ENCODE results near the gene SPCS1.

SPCS1 gene

GRCh38 chr3:52697632-52697965 lies 8.3 kb upstream of the SPCS1 start:
- TF ChIP-seq CTCF (IDR thresholded peaks at IDR 0.05): no peak
- Mint-ChIP-seq H3K27me3 (ENCODE audit: low read depth, poor library complexity) (no peaks in the 10 kb centered on the region), H3K27ac (peak overlapping the region; percentile 84), H3K36me3 (ENCODE audit: low read depth) (peaks cover 49% of the 10 kb centered on the region), H3K4me3 (no peak overlapping the region), H3K4me1 (no peaks in the 10 kb centered on the region), H3K9me3 (no peaks in the 10 kb centered on the region)
- DNase-seq: no peak

- Mint-ChIP-seq H3K4me1 (peaks cover 34% of the 10 kb centered on the region), H3K27me3 (ENCODE audit: low read depth, poor library complexity) (peaks cover 6% of the 10 kb centered on the region), H3K9me3 (no peaks in the 10 kb centered on the region), H3K4me3 (peak overlapping the region; percentile 98), H3K36me3 (ENCODE audit: low read depth) (peaks cover 10% of the 10 kb centered on the region), H3K27ac (no peak overlapping the region)
- no peak for DNase-seq
- no peak for TF ChIP-seq CTCF (IDR thresholded peaks at IDR 0.05)
Measured at GRCh38 chr3:52703341-52703740, 2.6 kb upstream of the SPCS1 start.

- DNase-seq: peak; percentile 17
- peak overlapping the region; percentile 98 for H3K4me3 Mint-ChIP-seq
- TF ChIP-seq CTCF (IDR thresholded peaks at IDR 0.05): no peak
- H3K27ac Mint-ChIP-seq: peak overlapping the region; percentile 98
- peaks cover 6% of the 10 kb centered on the region for H3K27me3 Mint-ChIP-seq (ENCODE audit: low read depth, poor library complexity)
- H3K9me3 Mint-ChIP-seq: no peaks in the 10 kb centered on the region
- H3K36me3 Mint-ChIP-seq (ENCODE audit: low read depth): peaks cover 23% of the 10 kb centered on the region
- peaks cover 34% of the 10 kb centered on the region for H3K4me1 Mint-ChIP-seq
Measured at GRCh38 chr3:52704611-52705437, 1.1 kb upstream of the SPCS1 start.

- no peak for DNase-seq
- peaks cover 6% of the 10 kb centered on the region for H3K27me3 Mint-ChIP-seq (ENCODE audit: low read depth, poor library complexity)
- no peaks in the 10 kb centered on the region for H3K9me3 Mint-ChIP-seq
- TF ChIP-seq CTCF (IDR thresholded peaks at IDR 0.05): no peak
- H3K4me1 Mint-ChIP-seq: peaks cover 34% of the 10 kb centered on the region
- peaks cover 28% of the 10 kb centered on the region for H3K36me3 Mint-ChIP-seq (ENCODE audit: low read depth)
- H3K4me3 Mint-ChIP-seq: peak overlapping the region; percentile 98
- peak overlapping the region; percentile 98 for H3K27ac Mint-ChIP-seq
Measured at GRCh38 chr3:52705438-52705687, 543 bp upstream of the SPCS1 start.

GRCh38 chr3:52707585-52707984 lies 1.7 kb downstream of the SPCS1 start:
- Mint-ChIP-seq H3K27ac (no peak overlapping the region), H3K27me3 (ENCODE audit: low read depth, poor library complexity) (peaks cover 6% of the 10 kb centered on the region), H3K4me3 (peak overlapping the region; percentile 98), H3K4me1 (peaks cover 34% of the 10 kb centered on the region), H3K9me3 (peaks cover 5% of the 10 kb centered on the region), H3K36me3 (ENCODE audit: low read depth) (peaks cover 42% of the 10 kb centered on the region)
- DNase-seq: no peak
- TF ChIP-seq CTCF (IDR thresholded peaks at IDR 0.05): no peak

GRCh38 chr3:52710512-52710911 lies 4.6 kb downstream of the SPCS1 start:
- peaks cover 17% of the 10 kb centered on the region for H3K4me1 Mint-ChIP-seq
- H3K4me3 Mint-ChIP-seq: no peak overlapping the region
- DNase-seq: no peak
- no peak overlapping the region for H3K27ac Mint-ChIP-seq
- peaks cover 5% of the 10 kb centered on the region for H3K9me3 Mint-ChIP-seq
- peaks cover 3% of the 10 kb centered on the region for H3K27me3 Mint-ChIP-seq (ENCODE audit: low read depth, poor library complexity)
- H3K36me3 Mint-ChIP-seq (ENCODE audit: low read depth): peaks cover 51% of the 10 kb centered on the region
- no peak for TF ChIP-seq CTCF (IDR thresholded peaks at IDR 0.05)

Measured in nephron progenitor cell (in vitro differentiated cells).